Memory B cell (primary cell): ENCODE measurements around the gene EMILIN2.

Experiments used
- ATAC-seq: fragments of 150-1000 bp; cut with Tn5 transposase; 2 replicates; pipeline ENCODE4 v1.10.0; 2021; ENCODE audit warnings: low read depth, mild to moderate bottlenecking, moderate library complexity
- DNase-seq, 2 donors: peaks; one replicate each; pipeline ENCODE4 v3.0.0; 2022; ENCODE audit warnings: low spot score in 2 of 2
- H3K27ac Mint-ChIP-seq: one replicate; pipeline ENCODE4 v1.8.0; 2022; ENCODE audit warnings: mild to moderate bottlenecking, moderate library complexity, mixed read lengths
- H3K27me3 Mint-ChIP-seq: one replicate; pipeline ENCODE4 v1.8.0; 2022; ENCODE audit warnings: mixed read lengths
- H3K36me3 Mint-ChIP-seq: one replicate; pipeline ENCODE4 v1.8.0; 2022; ENCODE audit warnings: mild to moderate bottlenecking, mixed read lengths
- H3K4me1 Mint-ChIP-seq: one replicate; pipeline ENCODE4 v1.8.0; 2022; ENCODE audit warnings: mixed read lengths
- H3K4me3 Mint-ChIP-seq: one replicate; pipeline ENCODE4 v1.8.0; 2022; ENCODE audit warnings: mild to moderate bottlenecking, moderate library complexity, mixed read lengths
- H3K9me3 Mint-ChIP-seq: one replicate; pipeline ENCODE4 v1.8.0; 2022; ENCODE audit warnings: mixed read lengths

EMILIN2 gene

DNA sequence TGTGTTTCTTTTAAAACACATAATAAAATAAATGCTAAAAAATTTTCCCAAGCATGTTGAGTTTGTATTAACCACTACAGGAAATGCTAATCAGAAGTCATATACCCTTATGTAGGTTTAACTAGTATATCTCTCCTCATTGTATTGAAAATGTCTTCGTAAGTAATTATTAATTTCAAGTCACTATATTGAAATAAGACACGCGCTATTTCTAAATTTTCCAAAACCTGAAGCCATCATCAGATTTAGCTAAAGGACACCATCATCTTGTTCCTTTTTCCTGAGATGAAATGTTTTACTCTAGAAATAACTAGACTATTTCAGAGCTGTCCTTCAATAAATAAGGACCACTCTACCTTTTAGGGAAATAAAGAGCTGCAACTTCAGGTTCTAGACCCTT lies 87.2 kb downstream of the EMILIN2 start:
- H3K4me3 Mint-ChIP-seq, result no peak overlapping the region
- H3K4me1 Mint-ChIP-seq, result peaks cover 5% of the 10 kb centered on the region
- no peak overlapping the region for H3K27ac Mint-ChIP-seq
- no peaks in the 10 kb centered on the region for H3K27me3 Mint-ChIP-seq
- H3K9me3 Mint-ChIP-seq, result no peaks in the 10 kb centered on the region
- ATAC-seq, result no peak
- peaks cover 15% of the 10 kb centered on the region for H3K36me3 Mint-ChIP-seq
- DNase-seq, result no peak

GRCh38 chr18:2935438-2936192 lies 88.8 kb downstream of the EMILIN2 start:
- Mint-ChIP-seq H3K27ac (peak overlapping the region; percentile 82), H3K9me3 (no peaks in the 10 kb centered on the region), H3K27me3 (no peaks in the 10 kb centered on the region), H3K4me3 (no peak overlapping the region), H3K36me3 (peaks cover 10% of the 10 kb centered on the region), H3K4me1 (peaks cover 5% of the 10 kb centered on the region)
- DNase-seq, result no peak
- no peak for ATAC-seq

DNA sequence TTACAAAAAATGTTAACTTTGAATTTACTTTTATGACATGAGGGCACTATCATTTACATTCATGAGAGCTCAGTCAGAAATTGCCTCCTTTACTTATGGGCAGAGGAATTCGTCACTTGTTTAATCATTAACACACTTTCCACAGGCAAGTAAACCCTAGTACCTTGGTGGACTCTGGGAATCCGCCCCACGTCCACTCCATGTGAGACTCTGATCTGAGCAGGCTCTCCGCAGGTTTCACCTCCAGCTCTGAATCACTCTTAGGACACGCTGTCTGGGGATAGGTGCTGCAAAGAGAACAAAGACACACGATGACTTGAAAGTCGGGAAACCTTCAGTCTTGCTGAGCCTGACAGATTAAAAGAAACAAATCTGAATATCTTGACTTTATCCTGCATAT lies 92.5 kb downstream of the EMILIN2 start:
- peaks cover 10% of the 10 kb centered on the region for H3K36me3 Mint-ChIP-seq

GRCh38 chr18:2948038-2948437 lies 101.2 kb downstream of the EMILIN2 start:
- Mint-ChIP-seq H3K9me3 (no peaks in the 10 kb centered on the region), H3K27me3 (no peaks in the 10 kb centered on the region), H3K4me1 (no peaks in the 10 kb centered on the region), H3K36me3 (peaks cover 27% of the 10 kb centered on the region), H3K27ac (no peak overlapping the region), H3K4me3 (no peak overlapping the region)
- DNase-seq (no peak), ATAC-seq (no peak)

More for the DNA sequence above, 92.5 kb downstream of the EMILIN2 start:
- no peak for DNase-seq
- no peak overlapping the region for H3K4me3 Mint-ChIP-seq
- no peaks in the 10 kb centered on the region for H3K4me1 Mint-ChIP-seq
- ATAC-seq, result no peak
- H3K27ac Mint-ChIP-seq, result no peak overlapping the region
- H3K27me3 Mint-ChIP-seq, result no peaks in the 10 kb centered on the region
- H3K9me3 Mint-ChIP-seq, result no peaks in the 10 kb centered on the region

- DNase-seq (no peak), ATAC-seq (no peak)
- no peaks in the 10 kb centered on the region for H3K9me3 Mint-ChIP-seq
- H3K4me1 Mint-ChIP-seq, result peaks cover 12% of the 10 kb centered on the region
- no peak overlapping the region for H3K27ac Mint-ChIP-seq
- peaks cover 32% of the 10 kb centered on the region for H3K36me3 Mint-ChIP-seq
- no peak overlapping the region for H3K4me3 Mint-ChIP-seq
- H3K27me3 Mint-ChIP-seq, result no peaks in the 10 kb centered on the region
These were observed 105.8 kb downstream of the EMILIN2 start for GRCh38 chr18:2952605-2953004.

GRCh38 chr18:2953935-2954653 lies 107.3 kb downstream of the EMILIN2 start:
- Mint-ChIP-seq H3K4me3 (no peak overlapping the region), H3K36me3 (peaks cover 32% of the 10 kb centered on the region), H3K27me3 (no peaks in the 10 kb centered on the region), H3K27ac (no peak overlapping the region), H3K4me1 (peaks cover 15% of the 10 kb centered on the region), H3K9me3 (no peaks in the 10 kb centered on the region)
- ATAC-seq (no peak), DNase-seq (no peak)

- H3K27ac Mint-ChIP-seq, result peak overlapping the region; percentile 20
- H3K4me3 Mint-ChIP-seq, result no peak overlapping the region
- no peaks in the 10 kb centered on the region for H3K27me3 Mint-ChIP-seq
- DNase-seq (no peak), ATAC-seq (no peak)
- peaks cover 18% of the 10 kb centered on the region for H3K4me1 Mint-ChIP-seq
- H3K36me3 Mint-ChIP-seq, result peaks cover 30% of the 10 kb centered on the region
- no peaks in the 10 kb centered on the region for H3K9me3 Mint-ChIP-seq
These were observed 108.3 kb downstream of the EMILIN2 start for GRCh38 chr18:2954869-2955645.

GRCh38 chr18:2956056-2956455 lies 109.2 kb downstream of the EMILIN2 start:
- ATAC-seq (no peak), DNase-seq (no peak)
- H3K4me1 Mint-ChIP-seq, result peaks cover 26% of the 10 kb centered on the region
- H3K4me3 Mint-ChIP-seq, result peak overlapping the region; percentile 53
- H3K9me3 Mint-ChIP-seq, result no peaks in the 10 kb centered on the region
- H3K36me3 Mint-ChIP-seq, result peaks cover 22% of the 10 kb centered on the region
- H3K27me3 Mint-ChIP-seq, result no peaks in the 10 kb centered on the region
- H3K27ac Mint-ChIP-seq, result peak overlapping the region; percentile 97

- DNase-seq (no peak), ATAC-seq (no peak)
- Mint-ChIP-seq H3K36me3 (peaks cover 13% of the 10 kb centered on the region), H3K4me3 (peak overlapping the region; percentile 24), H3K27me3 (no peaks in the 10 kb centered on the region), H3K27ac (peak overlapping the region; percentile 97), H3K9me3 (no peaks in the 10 kb centered on the region), H3K4me1 (peaks cover 46% of the 10 kb centered on the region)
These were observed 112.1 kb downstream of the EMILIN2 start for GRCh38 chr18:2958819-2959298.

DNA sequence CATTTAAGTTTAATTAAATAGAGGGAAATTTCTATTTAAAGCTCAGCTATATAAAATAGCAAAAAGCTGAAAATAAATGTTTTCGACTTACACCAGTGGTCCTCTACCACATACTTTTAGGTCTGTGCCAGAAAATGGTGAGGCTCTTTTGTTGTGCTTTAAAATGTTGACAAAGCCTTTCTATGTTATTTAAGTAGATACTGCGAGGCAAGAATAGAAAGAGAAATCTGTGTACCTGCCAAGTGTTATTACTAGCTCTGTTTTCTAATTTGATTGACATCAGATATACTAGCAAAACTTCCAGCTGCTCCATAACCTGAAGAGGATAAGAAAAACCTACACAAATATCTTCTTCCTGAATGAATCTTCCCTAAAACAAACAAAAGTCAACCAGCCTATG lies 112.5 kb downstream of the EMILIN2 start:
- H3K4me3 Mint-ChIP-seq, result peak overlapping the region; percentile 72
- ATAC-seq, result no peak
- H3K4me1 Mint-ChIP-seq, result peaks cover 46% of the 10 kb centered on the region
- H3K36me3 Mint-ChIP-seq, result peaks cover 8% of the 10 kb centered on the region
- H3K27ac Mint-ChIP-seq, result peak overlapping the region; percentile 97
- no peaks in the 10 kb centered on the region for H3K9me3 Mint-ChIP-seq
- no peaks in the 10 kb centered on the region for H3K27me3 Mint-ChIP-seq
- no peak for DNase-seq

DNA sequence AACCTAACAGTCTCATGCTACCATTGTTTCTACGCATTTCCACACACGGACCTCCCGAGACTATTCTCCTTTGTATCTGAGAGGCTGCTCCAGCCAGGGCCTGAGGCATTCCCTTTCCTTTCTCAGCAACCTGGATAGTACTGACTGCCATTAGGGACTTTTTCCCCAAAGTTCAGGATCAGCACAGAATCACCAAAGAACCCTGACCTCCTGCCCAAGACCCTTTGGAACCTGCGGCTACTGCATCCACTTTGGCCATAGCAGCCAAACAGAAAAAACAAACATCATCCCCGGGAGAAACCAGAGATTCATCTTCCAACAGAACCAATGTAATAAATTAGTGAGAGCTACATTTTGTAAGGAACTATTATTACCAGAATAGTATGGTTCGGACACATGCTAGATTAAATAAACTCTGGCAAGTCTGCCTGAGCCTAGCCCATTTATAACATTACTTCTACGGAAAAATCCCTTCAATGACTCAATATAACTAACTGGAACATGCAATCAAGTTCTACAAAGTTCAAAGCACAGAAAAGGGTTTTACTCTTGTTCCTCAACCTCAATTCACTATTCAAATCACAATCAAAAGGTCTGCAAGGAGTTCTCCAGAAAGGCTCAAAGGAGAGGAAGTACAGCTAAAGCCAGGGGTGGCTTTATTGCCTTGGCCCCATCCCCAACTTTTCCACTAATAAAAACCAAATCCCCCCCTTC lies 114.3 kb downstream of the EMILIN2 start:
- ATAC-seq (no peak), DNase-seq (no peak)
- Mint-ChIP-seq H3K4me1 (peaks cover 47% of the 10 kb centered on the region), H3K4me3 (peak overlapping the region; percentile 82), H3K27ac (peak overlapping the region; percentile 97), H3K9me3 (no peaks in the 10 kb centered on the region), H3K36me3 (peaks cover 3% of the 10 kb centered on the region), H3K27me3 (no peaks in the 10 kb centered on the region)

DNA sequence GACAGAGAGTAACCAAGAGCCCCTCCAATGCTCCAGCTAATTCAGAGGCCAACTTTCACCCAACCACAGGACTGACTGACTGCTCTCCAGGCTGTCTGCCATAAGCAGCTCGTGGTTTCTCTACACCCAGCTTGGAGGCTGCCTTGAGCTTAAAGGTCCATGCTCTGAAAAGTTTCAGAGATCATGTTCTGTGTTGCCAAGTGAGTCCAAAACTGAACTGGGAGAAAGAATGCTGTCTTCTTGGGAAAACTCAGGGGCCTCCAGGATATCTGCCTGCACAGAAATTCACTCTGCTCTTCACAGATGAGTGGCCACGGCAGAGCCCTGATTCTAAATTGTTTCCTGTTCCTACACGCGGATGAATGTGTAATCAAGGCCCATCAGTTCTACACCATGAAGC lies 115.0 kb downstream of the EMILIN2 start:
- Mint-ChIP-seq H3K27me3 (no peaks in the 10 kb centered on the region), H3K4me1 (peaks cover 49% of the 10 kb centered on the region), H3K27ac (peak overlapping the region; percentile 97), H3K36me3 (peaks cover 3% of the 10 kb centered on the region), H3K9me3 (no peaks in the 10 kb centered on the region), H3K4me3 (peak overlapping the region; percentile 24)
- ATAC-seq, result peak; percentile 23
- DNase-seq, result no peak

GRCh38 chr18:2963048-2963447 lies 116.2 kb downstream of the EMILIN2 start:
- H3K4me1 Mint-ChIP-seq, result peaks cover 50% of the 10 kb centered on the region
- peak; percentile 71 for ATAC-seq
- no peaks in the 10 kb centered on the region for H3K9me3 Mint-ChIP-seq
- peak overlapping the region; percentile 97 for H3K27ac Mint-ChIP-seq
- no peaks in the 10 kb centered on the region for H3K27me3 Mint-ChIP-seq
- DNase-seq, result peak in 1 of 2 donors; percentile 28
- peaks cover 3% of the 10 kb centered on the region for H3K36me3 Mint-ChIP-seq
- peak overlapping the region; percentile 62 for H3K4me3 Mint-ChIP-seq
